GM12878 (cell line): Measurements from ENCODE around the gene FASN. TPM values are rescaled to one million over a fixed set of nuclear protein-coding genes. Genes with fewer than 3 reads are reported as not detected.

Experiments used
- ATAC-seq: fragments of 200-7000 bp; cut with Tn5 transposase; 3 replicates; pipeline ENCODE4 v1.9.1; 2020; ENCODE audit warnings: mild to moderate bottlenecking, moderate library complexity
- BruUV-seq: library from RNA; stranded (reverse); fragments of 400-500 nt; replicated peaks from 2 replicates; lab custom pipeline; 2021; lab: Mats Ljungman, UMichigan
- CTCF ChIA-PET: fragments of 300-600 bp; sonication (Branson Sonifier 250); formaldehyde crosslinking; extraction: SDS; loops from one replicate; lab custom pipeline; 2021; ENCODE audit warnings: inconsistent platforms; lab: Yijun Ruan, JAX
- POLR2A ChIA-PET: fragments of 350-600 bp; formaldehyde crosslinking; extraction: SDS; loops from one replicate; lab custom pipeline; 2021; ENCODE audit warnings: inconsistent platforms; lab: Charles Lee
- RAD21 ChIA-PET: fragments of 300-600 bp; sonication (Branson Sonifier 250); formaldehyde crosslinking; loops from one replicate; lab custom pipeline; 2023; ENCODE audit warnings: antibody characterized with exemption; ENCODE audit not compliant: unreplicated experiment; lab: Charles Lee
- SMC1A ChIA-PET: fragments of 300-600 bp; sonication (Branson Sonifier 250); formaldehyde crosslinking; loops from one replicate; lab custom pipeline; 2023; ENCODE audit not compliant: unreplicated experiment, uncharacterized antibody; lab: Charles Lee
- DNase-seq: peaks from one replicate; pipeline ENCODE4 v3.0.0-alpha.2; 2011; ENCODE audit warnings: low read depth, low spot score
- FAIRE-seq: peaks from 3 replicates; lab custom pipeline; 2011; peaks lifted over from hg19 to GRCh38; lab: Jason Lieb, UNC
- H2AFZ ChIP-seq: 2 replicates; pipeline ENCODE4 v1.6.0; 2011; ENCODE audit warnings: low read depth, low read length, control low read depth; ENCODE audit not compliant: control insufficient read depth
- H3K27ac ChIP-seq: 2 replicates; pipeline ENCODE4 v1.5.1; 2011; ENCODE audit warnings: control low read depth; ENCODE audit not compliant: control insufficient read depth, insufficient read depth
- H3K27me3 ChIP-seq, 2 experiments: replicated peaks in 1 of 2; 2 replicates each; pipeline versions ENCODE4 v1.6.0 to v1.6.1; 2011; ENCODE audit warnings: low read length in 1 of 2; ENCODE audit not compliant: control insufficient read depth in 2 of 2, insufficient read depth in 2 of 2
- H3K36me3 ChIP-seq, 2 experiments: 2 replicates each; pipeline ENCODE4 v1.5.1; 2011; ENCODE audit warnings: low read length in 1 of 2; ENCODE audit not compliant: control insufficient read depth in 2 of 2, insufficient read depth in 2 of 2
- H3K4me1 ChIP-seq: 2 replicates; pipeline ENCODE4 v1.6.1; 2011; ENCODE audit warnings: mild to moderate bottlenecking, low read length, moderate library complexity, mixed read lengths; ENCODE audit not compliant: control insufficient read depth, insufficient read depth
- H3K4me2 ChIP-seq: 2 replicates; pipeline ENCODE4 v1.6.0; 2011; ENCODE audit warnings: control low read depth; ENCODE audit not compliant: control insufficient read depth, insufficient read depth
- H3K4me3 ChIP-seq: fragments of 200-600 bp; sonication (generic); 2 replicates; pipeline ENCODE4 v1.5.1; 2016
- H3K79me2 ChIP-seq: 2 replicates; pipeline ENCODE4 v1.6.0; 2011; ENCODE audit warnings: low read length; ENCODE audit not compliant: control insufficient read depth, insufficient read depth
- H3K9ac ChIP-seq: 2 replicates; pipeline ENCODE4 v1.8.0; 2011; ENCODE audit warnings: low read length, control low read depth, mixed read lengths; ENCODE audit not compliant: control insufficient read depth, insufficient read depth
- H3K9me3 ChIP-seq: replicated peaks from 3 replicates; pipeline ENCODE4 v1.5.1; 2011; ENCODE audit warnings: mild to moderate bottlenecking, low read length; ENCODE audit not compliant: control insufficient read depth, insufficient read depth
- H4K20me1 ChIP-seq: 2 replicates; pipeline ENCODE4 v1.6.0; 2011; ENCODE audit not compliant: control insufficient read depth, insufficient read depth
- CBFB ChIP-seq: IDR thresholded peaks from 2 replicates; pipeline ENCODE4 v1.6.1; 2016; ENCODE audit warnings: antibody characterized with exemption, low read depth
- EGR1 ChIP-seq, 2 experiments: IDR thresholded peaks; 1 replicate in 1 of 2; 2 replicates in 1 of 2; pipeline ENCODE4 v1.6.1; 2011 to 2012; ENCODE audit warnings: low read depth in 2 of 2, low read length in 2 of 2, borderline replicate concordance in 1 of 2, mild to moderate bottlenecking in 1 of 2, moderate library complexity in 1 of 2
- GABPA ChIP-seq: IDR thresholded peaks from 2 replicates; pipeline ENCODE4 v1.6.1; 2014; ENCODE audit warnings: antibody characterized with exemption, low read depth, mild to moderate bottlenecking, inconsistent platforms
- IRF3 ChIP-seq: fragments of 450-650 bp; IDR thresholded peaks from 2 replicates; pipeline ENCODE4 v1.6.1; 2014; ENCODE audit warnings: mild to moderate bottlenecking
- KDM1A ChIP-seq: fragments of 200-600 bp; sonication (generic); IDR thresholded peaks from 2 replicates; pipeline ENCODE4 v1.6.1; 2016; ENCODE audit warnings: borderline replicate concordance
- MTA2 ChIP-seq: fragments of 450-650 bp; IDR thresholded peaks from 2 replicates; pipeline ENCODE4 v1.6.1; 2016; ENCODE audit warnings: low read depth, mild to moderate bottlenecking, moderate library complexity
- MXI1 ChIP-seq: fragments of 150-350 bp; IDR thresholded peaks from 2 replicates; pipeline ENCODE4 v1.6.1; 2011; ENCODE audit warnings: low read depth, mild to moderate bottlenecking, inconsistent platforms, low read length, improper control_type of control experiment
- POLR2AphosphoS2 ChIP-seq: IDR thresholded peaks from 2 replicates; pipeline ENCODE4 v1.6.1; 2011; ENCODE audit warnings: low read depth, mild to moderate bottlenecking, low read length, improper control_type of control experiment, moderate library complexity
- PRDM15 ChIP-seq: fragments of 450-650 bp; formaldehyde crosslinking; IDR thresholded peaks from 2 replicates; pipeline ENCODE4 v1.4.0; 2020; ENCODE audit warnings: mild to moderate bottlenecking, moderate library complexity
- RAD51 ChIP-seq: fragments of 450-650 bp; IDR thresholded peaks from 2 replicates; pipeline ENCODE4 v1.6.1; 2016; ENCODE audit warnings: moderate library complexity, mild to moderate bottlenecking, inconsistent platforms
- SMARCA5 ChIP-seq: fragments of 450-650 bp; IDR thresholded peaks from 2 replicates; pipeline ENCODE4 v1.6.1; 2017; ENCODE audit warnings: mild to moderate bottlenecking
- SPI1 ChIP-seq: IDR thresholded peaks from 2 replicates; pipeline ENCODE4 v1.6.1; 2011; ENCODE audit warnings: low read depth, mild to moderate bottlenecking, low read length, moderate library complexity, borderline replicate concordance; ENCODE audit not compliant: insufficient read depth
- ZZZ3 ChIP-seq: IDR thresholded peaks from 2 replicates; pipeline ENCODE4 v1.6.1; 2011; ENCODE audit warnings: low read depth; ENCODE audit not compliant: control insufficient read depth, insufficient read length
- WGBS: methylation state at CpG from one replicate; pipeline ENCODE4 v1.1.6; 2016; ENCODE audit warnings: low lambda C conversion rate; ENCODE audit not compliant: insufficient replicate concordance, insufficient coverage; ENCODE audit errors: missing lambda C conversion rate; 5-methylcytosine and 5-hydroxymethylcytosine counted together
- in situ Hi-C: fragments of 300-500 bp; cut with MboI; formaldehyde crosslinking; loops from 9 replicates; pipeline ENCODE4 v1.14.3; 2018; ENCODE audit warnings: mixed read lengths
- intact Hi-C: fragments of 100-400 bp; cut with micrococcal nuclease; formaldehyde crosslinking; loops from one replicate; pipeline ENCODE4 v1.14.2; 2022; ENCODE audit not compliant: unreplicated experiment
- polyA plus RNA-seq, 11 experiments: library from polyadenylated mRNA; depleted of rRNA in 4 of 11; unstranded in 6 of 11; stranded (reverse) in 5 of 11; fragments of >200 nt; fragmentation: Nextera tagmentation in 4 of 11; fragmentation: Illumina TruSeq in 1 of 11; extraction: Ambion mirVana in 4 of 11; extraction: Trizol in 1 of 11; gene quantifications; 1 replicate in 1 of 11; 2 replicates in 10 of 11; pipeline versions ENCODE4 v1.2.1 to v1.2.3, GENCODE V29; 2011 to 2016; ENCODE audit warnings: inconsistent platforms in 2 of 11, missing spikeins in 2 of 11, low read depth in 1 of 11
- total RNA-seq, 4 experiments: library from RNA; depleted of rRNA in 3 of 4; stranded (reverse); fragments of >200 nt in 3 of 4; fragmentation: Illumina TruSeq in 1 of 4; extraction: Trizol in 1 of 4; gene quantifications; 2 replicates each; pipeline versions ENCODE4 v1.2.1 to v1.2.3, GENCODE V29; 2013 to 2021

FASN gene
- total and polyA plus RNA-seq, 10 of the 15 experiments (the other 5 are each of a cell fraction or from before 2014, with no cell fraction given), result 0.19 to 333 (median 30.4) TPM

GRCh38 chr17:82042649-82043048 lies 55.4 kb downstream of the FASN start:
- intact Hi-C loops (no loop called here), in situ Hi-C loops (no loop called here)
- ChIA-PET POLR2A (no interaction called here), CTCF (no interaction called here), SMC1A (no interaction called here), RAD21 (no interaction called here)
- H3K36me3 ChIP-seq, result no peaks in the 10 kb centered on the region
- H3K79me2 ChIP-seq, result no peaks in the 10 kb centered on the region
- WGBS, result 22% methylated on average over 9 of the region's 9 CpGs
- H3K9ac ChIP-seq, result no peak overlapping the region
- TF ChIP-seq PRDM15 (CRISPR knock-in tag), result no peak
- TF ChIP-seq POLR2AphosphoS2, result no peak
- TF ChIP-seq RAD51, result no peak
- TF ChIP-seq KDM1A, result no peak
- no peak for TF ChIP-seq MXI1
- no peak for TF ChIP-seq CBFB
- TF ChIP-seq SPI1, result no peak
- TF ChIP-seq EGR1 (IDR thresholded peaks at IDR 0.05; ENCODE audit: borderline replicate concordance in 1 of 2, low read depth in 2 of 2, low read length in 2 of 2), result no peak
- no peak for TF ChIP-seq IRF3
- no peak for TF ChIP-seq ZZZ3
- no peak for TF ChIP-seq GABPA
- no peak for TF ChIP-seq SMARCA5
- TF ChIP-seq MTA2, result no peak
- H3K4me1 ChIP-seq, result peaks cover 4% of the 10 kb centered on the region
- no peak overlapping the region for H2AFZ ChIP-seq
- H3K27me3 ChIP-seq, result no peaks in the 10 kb centered on the region
- H3K27ac ChIP-seq, result no peak overlapping the region
- no peak overlapping the region for H3K4me3 ChIP-seq
- H4K20me1 ChIP-seq, result no peaks in the 10 kb centered on the region
- H3K9me3 ChIP-seq, result no peaks in the 10 kb centered on the region
- ATAC-seq (no peak), FAIRE-seq (no peak), DNase-seq (no peak)
- BruUV-seq, result no TSS peak
- no peak overlapping the region for H3K4me2 ChIP-seq
